RKO (cell line): ENCODE data around the gene OGDH.

Source experiments
- DNase-seq: peaks from one replicate; pipeline ENCODE4 v3.0.0-alpha.2; 2016; ENCODE audit warnings: low spot score

Gene OGDH

DNA sequence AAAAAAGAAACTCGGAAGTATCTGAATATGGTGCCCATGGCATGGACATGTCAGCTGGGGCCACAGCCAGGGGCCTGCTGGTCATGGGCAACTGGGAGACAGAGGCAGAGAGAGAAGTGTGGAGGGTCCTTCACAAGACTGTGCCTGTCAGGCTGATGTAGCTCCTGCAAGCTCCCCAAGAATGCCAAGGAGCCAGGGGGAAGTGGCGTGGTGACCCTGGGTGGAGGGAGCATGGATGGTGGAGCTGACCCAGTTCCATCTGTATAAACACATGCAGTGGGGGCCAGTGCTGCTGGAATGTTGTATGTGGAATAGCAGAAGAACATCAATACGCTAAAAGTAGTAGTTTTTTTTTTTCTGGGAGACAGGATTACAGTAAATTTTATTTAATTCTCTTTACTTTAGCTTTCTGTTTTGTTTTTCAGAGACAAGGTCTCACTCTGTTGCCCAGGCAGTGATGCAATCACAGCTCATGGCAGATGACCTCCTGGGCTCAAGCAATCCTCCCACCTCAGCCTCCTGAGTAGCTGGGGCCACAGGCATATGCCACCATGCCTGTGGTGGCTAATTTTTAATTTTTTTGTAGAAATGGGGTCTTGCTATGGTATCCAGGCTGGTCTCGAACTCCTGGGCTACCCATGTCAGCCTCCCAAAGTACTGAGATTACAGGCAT is 131.8 kb downstream of the OGDH start:
- no peak for DNase-seq

- no peak for DNase-seq
Observed at GRCh38 chr7:44738876-44739665, 132.6 kb downstream of the OGDH start.

- DNase-seq, result no peak
Observed at GRCh38 chr7:44740055-44740454, 133.6 kb downstream of the OGDH start.

- DNase-seq, result no peak
Observed at GRCh38 chr7:44743750-44744149, 137.3 kb downstream of the OGDH start.

DNA sequence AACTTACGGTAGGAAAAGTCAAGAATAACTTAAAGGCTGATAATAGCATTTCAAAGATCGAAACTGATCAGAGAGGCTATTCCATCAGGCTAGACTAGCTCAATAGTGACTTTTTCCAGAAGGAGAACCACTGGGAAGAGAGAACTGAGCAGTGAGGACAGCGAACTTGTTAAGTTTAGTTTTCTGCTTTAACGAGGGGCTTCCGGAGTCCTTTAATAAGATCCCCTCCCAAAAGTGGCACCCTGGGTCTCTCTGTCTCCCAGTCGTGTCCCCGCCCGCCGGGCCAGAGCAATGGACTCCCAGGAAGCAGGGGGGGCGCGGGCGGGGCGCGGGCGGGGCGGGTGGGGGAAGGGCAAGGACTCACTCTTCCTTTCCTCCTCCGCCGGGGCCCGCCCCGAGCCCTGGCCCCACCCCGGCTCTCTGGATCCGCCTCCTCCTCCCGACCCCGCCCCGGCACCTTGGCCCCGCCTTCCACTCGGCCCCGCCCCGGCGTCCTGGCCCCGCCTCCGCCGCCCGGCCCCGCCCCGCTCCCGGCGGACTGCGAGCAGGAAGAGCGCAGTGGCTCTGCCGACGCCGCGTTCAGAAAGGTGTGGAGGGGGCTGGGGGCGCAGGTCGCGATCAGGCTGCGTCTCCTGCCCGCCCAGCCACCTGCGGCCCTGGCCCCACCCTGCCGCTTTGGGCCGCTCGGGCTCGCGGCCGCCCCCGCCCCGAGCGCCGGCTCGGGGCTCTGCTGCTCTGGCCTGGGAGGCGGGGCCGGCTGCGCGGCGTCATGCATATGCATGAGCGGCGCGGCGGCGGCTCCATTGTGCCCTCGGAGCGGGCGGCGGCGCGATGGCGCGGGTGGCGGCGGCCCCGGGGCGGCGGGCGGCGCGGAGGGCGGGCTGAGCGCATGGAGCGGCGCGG is 141.9 kb downstream of the OGDH start, which contains the start of gene ZMIZ2:
ZMIZ2 (plus strand) TSS at position 803 of the 903 bp plus-strand sequence. CDS start 7,403 bp downstream, outside the sequence.
- DNase-seq, result peak; percentile 85

- DNase-seq, result no peak
Observed at GRCh38 chr7:44748948-44749731, 142.7 kb downstream of the OGDH start.

GRCh38 chr7:44749992-44750391 is 143.6 kb downstream of the OGDH start:
- no peak for DNase-seq

DNA sequence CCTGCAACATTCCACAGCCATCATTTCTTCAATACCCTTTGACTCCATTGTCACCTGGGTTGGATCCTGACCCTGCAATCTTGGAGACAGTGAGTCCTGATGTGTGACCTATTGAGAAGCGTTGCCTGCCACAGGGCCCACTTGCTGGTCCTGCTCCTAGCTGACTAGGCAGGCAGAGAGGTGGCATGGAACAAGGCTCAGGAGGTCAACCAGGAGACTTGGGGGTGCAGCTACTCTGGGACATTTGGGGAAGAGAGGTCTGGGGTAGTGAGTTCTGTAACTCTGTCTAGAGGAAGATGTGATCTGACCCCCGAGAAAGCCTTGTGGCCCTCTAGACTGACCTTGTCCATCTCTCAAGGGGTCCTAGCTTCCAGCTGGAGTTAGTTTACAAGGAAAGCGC is 144.0 kb downstream of the OGDH start:
- DNase-seq, result no peak

GRCh38 chr7:44750921-44751571 is 144.6 kb downstream of the OGDH start:
- no peak for DNase-seq

DNA sequence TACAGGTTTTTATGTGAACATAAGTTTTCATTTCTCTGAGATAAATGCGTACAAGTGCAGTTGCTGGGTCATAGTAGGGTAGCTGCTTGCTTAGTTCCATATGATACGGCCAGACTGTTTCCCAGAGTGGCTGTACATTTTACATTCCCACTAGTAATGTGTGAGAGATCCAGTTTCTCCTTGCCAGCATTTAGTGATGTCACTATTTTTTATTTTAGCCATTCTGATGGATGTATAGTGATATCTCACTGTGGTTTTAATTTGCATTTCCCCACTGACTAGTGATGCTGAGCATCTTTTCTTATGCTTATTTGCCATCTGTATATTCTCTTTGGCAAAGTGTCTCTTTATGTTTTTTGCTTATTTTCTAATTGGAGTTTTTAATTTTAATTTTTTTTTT is 146.4 kb downstream of the OGDH start:
- DNase-seq, result no peak

GRCh38 chr7:44754802-44755697 is 148.6 kb downstream of the OGDH start:
- DNase-seq, result no peak

- no peak for DNase-seq
Observed at GRCh38 chr7:44755698-44756627, 149.5 kb downstream of the OGDH start.

- DNase-seq, result no peak
Observed at GRCh38 chr7:44756904-44757303, 150.5 kb downstream of the OGDH start.

DNA sequence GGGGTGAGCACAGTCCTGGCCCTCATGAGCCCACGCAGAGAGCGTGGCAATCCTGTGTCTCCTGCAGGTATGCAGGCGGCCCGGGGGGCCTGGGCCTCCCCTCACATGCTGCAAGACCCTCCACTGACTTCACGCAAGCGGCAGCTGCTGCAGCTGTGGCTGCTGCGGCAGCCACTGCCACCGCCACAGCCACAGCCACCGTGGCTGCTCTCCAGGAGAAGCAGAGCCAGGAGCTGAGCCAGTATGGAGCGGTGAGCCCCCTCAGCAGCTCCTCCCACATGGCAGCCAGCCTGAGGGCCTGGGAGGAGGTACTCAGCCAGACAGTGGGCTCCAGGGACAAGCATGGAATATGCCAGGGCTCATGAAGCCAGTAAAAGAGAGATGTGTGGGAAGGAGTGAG is 150.9 kb downstream of the OGDH start:
- no peak for DNase-seq

DNA sequence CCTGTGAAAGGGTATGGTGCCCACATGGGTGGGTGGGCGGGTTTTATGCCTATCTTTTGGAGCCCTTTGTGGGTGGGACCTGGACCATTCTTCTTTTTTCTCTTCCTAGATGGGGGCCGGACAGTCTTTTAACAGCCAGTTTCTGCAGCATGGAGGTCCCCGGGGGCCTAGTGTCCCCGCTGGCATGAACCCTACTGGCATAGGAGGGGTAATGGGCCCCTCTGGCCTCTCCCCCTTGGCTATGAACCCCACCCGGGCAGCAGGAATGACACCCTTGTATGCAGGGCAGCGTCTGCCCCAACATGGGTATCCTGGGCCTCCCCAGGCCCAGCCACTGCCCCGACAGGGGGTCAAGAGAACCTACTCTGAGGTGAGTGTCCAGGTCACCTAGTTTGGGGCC is 151.3 kb downstream of the OGDH start:
- DNase-seq, result no peak
